NK-92 treated with Interleukin-12 subunit alpha and Interleukin-12 subunit beta, amount 100 ng/mL, for 24 hours (cell line): ENCODE results near the gene ARL8A.
"Not testable (repeated sequence)": the region's sequence is repeated elsewhere in the genome, so short reads cannot be mapped to it uniquely, and the experiment has no call there.

Source experiments
- DNase-seq: peaks from one replicate; lab custom pipeline; 2025; lab: John Stamatoyannopoulos, UW

ARL8A gene

DNA sequence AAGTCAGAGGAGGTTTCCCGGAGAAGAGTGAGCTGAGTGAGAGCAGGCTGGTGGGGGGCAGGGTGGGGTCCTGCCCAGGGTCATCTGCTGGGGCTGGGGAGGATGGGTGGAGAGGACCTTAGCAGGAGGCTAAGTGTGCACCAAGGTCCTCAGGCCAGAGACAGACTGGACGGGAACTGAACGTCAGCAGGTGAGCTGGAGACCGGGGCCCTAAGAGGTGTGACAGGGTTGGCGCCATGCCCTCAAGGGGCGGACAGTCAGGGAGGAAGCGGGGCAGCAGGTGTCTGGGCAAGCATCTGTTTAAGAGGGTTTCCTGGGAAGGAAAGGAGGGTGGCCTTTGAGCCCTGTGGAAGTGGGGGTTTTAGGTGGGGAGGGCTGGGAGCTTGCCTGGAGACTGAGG, 29.5 kb upstream of the ARL8A start:
- DNase-seq: no peak

DNA sequence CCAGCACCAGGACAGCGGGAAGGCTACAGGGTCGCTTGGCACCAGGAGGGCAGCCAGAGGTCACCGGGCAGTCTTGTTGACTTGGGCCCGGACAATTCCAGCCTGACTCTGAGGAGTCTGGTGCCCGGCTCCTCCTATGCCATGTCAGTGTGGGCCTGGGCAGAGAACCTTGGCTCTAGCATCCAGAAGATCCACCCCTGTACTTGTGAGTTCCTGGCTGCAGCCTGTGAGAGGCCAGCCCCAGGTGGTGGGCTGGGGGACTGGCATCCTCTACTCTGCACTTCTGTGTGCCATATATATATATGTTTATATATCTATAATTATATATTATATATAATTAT, 27.4 kb upstream of the ARL8A start:
- DNase-seq: no peak

GRCh38 chr1:202171292-202172014, 26.9 kb upstream of the ARL8A start:
- DNase-seq: no peak

DNA sequence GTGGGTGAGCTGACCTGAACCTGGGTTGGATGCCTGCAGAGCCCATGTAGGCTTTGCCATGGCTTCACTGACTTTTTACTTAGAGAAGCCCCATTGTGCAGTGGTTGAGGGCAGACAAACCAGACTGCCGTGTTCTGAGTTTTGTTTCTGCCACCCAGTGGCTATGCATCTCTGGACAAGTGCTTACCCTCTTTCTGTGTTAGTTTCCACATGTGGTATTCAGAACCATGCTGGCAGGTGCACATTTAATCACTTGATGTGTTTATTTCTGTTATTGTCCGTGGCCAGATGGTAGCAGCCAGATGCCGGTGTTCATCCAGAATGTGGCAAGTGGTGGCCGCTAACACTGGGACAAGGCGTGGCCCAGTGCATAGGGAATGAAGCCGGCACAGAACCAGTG, 26.2 kb upstream of the ARL8A start:
- DNase-seq: no peak

GRCh38 chr1:202168861-202169260, 24.3 kb upstream of the ARL8A start:
- no peak for DNase-seq

GRCh38 chr1:202167708-202168415, 23.3 kb upstream of the ARL8A start:
- DNase-seq: no peak

DNA sequence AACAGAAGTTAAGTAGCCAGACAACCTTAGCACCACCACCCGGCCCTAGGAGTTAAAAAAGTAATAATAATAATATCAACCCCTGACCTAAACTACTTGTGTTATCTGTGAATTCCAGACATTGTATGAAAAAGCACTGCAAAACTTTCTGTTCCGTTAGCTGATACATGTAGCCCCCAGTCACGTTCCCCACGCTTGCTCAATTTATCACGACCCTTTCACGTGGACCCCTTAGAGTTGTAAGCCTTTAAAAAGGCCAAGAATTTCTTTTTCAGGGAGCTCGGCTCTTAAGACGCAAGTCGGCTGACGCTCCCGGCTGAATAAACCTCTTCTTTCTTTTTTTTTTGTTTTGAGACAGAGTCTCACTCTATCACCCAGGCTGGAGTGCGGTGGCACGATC, 22.5 kb upstream of the ARL8A start:
- not testable (repeated sequence) for DNase-seq

DNA sequence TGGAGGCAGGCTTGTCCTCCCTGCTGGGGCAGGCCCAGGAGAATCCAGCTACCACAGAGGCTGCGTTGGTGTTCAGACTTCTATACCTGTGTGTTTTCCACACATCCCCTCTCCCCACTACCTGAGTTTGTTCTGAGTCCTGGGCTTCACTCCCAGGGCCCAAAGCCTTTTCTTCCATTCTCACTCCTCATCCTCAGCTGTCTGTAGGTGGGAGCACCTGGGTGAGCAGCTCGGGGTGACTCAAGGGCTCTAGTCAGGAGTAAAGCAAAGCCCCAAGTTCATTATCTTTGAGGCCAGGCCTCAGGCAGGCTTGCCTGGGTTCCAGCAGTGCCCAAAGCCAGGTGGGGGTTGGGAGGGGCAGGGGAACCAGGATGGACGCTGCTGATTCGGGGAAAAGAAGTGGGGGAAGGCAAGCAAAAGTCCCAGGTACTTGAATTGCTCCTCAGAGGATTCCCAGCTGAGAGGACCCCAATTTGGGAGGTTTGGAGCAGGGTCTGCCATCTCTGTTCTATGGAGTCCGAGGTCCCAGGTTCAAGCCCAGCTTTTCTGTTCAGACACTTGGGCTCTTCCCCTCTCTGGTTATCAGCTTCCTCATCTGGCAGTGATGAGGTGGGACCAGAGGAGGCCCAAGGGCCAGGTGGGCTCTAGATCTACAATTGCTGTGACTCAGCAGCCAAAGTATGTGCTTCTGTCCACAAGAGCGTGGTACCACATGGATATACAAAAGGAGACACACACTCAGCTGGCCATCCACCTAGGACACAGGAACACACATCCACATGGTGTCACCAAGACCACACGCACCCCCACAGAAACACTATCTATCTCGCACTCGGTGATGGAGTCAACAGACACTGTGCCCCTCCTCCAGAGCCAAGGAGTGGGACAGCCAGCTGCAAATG, 21.7 kb upstream of the ARL8A start:
- DNase-seq: no peak

DNA sequence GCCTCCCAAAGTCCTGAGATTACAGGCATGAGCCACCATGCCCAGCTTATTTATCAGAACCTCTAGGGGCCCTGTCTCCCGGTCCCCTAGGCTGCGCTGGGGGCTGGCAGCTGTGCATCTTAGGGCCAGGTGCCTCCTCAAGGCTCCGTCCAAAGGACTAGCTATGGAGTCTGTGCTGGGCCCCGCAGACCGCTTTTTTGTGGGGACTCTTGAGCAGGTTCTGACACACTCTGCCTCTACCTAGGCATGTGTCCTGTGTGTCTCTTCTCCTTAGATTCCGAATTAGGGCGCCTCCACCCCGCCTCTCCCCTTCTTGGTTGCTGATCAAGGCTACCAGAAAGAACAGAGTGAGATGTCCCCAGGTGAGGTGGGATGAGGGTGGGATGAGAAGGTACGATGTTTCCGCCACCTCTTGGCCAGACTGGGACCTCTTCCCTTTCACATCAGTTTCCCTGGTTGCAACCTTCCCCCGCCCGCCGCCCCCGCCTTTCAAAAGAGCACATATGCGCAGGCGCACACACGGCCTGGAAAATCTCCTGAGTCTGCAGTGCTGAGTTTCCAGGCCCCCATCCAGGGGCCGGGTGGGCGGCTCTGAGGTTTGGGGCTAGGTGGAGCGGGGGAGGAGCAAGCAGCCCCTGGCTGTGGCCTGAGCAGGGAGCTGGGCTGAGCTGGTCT, 20.9 kb upstream of the ARL8A start:
- DNase-seq: no peak

- peak; percentile 67 for DNase-seq
These were observed 19.9 kb upstream of the ARL8A start for GRCh38 chr1:202164271-202165037.

DNA sequence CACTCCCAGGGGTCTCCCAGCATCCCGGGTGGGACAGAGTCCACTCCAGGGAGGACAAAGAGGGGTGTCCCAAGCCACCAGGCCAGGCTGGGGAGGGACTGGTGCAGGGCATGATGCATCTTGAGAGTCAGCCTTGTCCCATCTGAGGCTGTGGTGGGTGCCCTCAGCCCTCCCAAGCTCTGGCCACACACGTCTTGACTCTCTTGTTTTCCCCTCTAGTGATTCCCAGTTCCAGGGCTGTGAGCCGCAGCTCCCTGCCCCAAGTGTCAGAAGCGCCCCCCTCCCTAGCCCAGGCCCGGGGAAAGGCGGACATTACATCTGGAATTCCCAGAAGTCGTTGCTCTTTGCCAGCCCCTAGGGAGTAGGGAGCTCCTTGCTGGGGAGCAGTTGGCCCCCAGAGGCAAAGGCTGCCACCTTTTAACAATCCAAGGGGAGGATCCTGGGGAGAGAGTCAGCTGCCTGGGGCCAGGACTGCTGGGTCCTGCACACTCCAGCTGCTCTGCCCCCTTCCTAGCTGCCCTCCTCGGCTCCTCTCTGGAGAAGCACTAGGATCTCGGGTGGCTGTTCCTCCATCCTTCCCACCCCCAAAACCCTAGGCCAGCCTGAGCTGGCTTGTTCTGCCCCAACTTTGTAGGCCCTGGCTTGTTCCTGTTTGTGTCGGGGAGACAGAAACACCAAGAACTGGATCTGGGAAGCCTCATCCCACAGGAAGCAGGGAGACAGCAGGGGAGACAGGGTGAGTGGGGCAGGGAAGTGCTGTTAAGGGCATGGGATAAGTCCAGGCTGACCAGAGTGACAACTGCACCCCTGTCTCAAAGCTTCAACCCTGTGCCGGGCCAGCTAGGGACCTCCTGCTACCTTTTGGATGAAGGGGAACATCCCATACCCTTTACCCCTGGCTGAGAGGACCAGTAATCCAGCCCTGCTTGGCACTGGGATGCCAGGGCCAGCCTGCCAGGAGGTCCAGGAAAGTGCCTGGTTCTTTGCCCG, 19.0 kb upstream of the ARL8A start:
- peak; percentile 52 for DNase-seq

- peak; percentile 56 for DNase-seq
These were observed 18.1 kb upstream of the ARL8A start for GRCh38 chr1:202162418-202163280.

- peak; percentile 74 for DNase-seq
These were observed 17.5 kb upstream of the ARL8A start for GRCh38 chr1:202162047-202162417.

DNA sequence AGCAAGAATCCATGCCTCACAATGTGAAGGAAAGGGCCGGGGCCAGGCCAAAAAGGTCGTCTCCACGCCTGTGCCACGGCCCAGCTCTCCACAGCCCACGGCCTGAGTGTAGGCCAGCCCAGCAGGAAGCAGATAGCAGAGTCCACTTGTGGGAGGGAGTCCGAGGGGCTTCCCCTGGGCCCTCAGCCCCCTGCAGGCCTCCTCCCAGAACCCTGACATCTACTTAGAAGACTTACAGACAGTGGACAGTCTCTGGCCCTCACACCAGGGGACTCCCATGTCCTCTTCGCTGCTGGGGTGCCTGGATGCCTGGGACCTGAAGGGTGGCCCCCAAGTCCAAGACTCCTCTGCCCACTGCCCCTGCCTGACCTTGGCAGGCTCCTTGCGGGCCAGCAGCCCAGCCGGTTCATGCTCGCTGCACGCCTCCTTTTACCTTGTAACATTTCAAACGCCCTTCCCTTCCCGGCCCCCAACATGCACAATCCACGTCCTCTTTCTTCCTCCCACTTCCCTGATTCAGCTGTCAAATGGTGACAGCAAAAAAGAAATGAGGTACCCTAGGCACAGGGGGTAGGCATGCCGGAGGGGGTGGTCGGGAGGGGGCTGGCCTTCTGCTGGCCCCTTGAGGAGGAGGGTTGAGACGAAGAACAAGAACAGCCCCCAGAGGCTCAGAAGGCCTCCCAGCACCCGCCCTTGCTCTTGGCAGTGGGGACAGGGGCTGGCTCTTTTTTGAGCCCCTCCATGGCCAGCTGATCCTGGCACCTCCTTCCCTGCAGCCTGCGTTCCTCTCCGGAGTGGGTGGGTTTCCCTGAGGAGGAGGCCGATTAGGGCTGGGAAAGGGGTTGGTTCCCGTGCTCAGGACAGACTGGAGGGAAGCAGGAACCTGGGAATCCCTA, 16.9 kb upstream of the ARL8A start:
- peak; percentile 20 for DNase-seq

- peak; percentile 76 for DNase-seq
These were observed 15.9 kb upstream of the ARL8A start, which contains the start of gene PTPN7 for GRCh38 chr1:202160377-202160940. Gene PTPN7 (minus strand): TSS chr1:202160602. CDS start chr1:202159402, 1,200 bp downstream.

DNA sequence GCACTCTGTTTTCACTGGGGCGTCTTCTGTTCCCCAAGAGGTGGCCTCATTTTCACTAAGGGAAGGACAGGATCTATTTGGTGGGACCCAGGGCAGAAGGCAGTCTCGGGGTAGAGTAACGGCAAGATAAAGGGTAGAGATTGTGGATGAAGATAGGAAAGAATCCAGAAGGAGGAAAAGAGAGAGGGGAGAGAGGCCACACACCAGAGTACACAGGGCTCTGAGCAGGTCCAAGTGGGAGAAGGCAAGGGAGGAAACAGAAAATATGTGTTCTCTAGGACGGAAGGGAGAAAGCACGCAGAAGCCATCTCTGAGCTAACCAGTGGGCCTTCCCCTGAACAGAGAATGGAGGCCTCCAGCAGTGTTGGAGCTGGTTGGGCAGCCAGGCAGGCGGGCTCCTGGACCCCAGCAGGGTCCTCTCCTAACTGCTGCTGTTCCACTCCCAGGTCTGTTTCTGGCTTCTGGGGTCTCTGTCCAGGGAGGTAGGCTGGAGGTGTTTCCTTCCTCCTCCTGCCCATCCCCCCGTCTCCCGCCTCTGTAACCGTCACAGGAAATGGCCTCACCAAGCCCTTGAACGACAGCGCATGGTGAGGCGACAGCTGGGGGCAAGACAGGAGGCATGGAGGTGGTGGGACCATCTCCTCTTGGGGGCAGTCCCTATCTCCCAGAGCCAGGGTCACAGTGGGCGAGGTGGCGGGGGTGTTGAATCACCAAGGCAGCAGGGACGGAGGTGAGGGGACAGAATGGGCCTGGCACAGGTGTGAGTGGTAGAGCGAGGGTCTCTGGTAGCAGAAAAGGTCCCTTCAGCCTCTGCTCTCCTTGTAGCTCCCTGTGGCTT, 15.2 kb upstream of the ARL8A start:
- peak; percentile 77 for DNase-seq
